ENCODE data around the gene FRK. TPM values are rescaled to one million over a fixed set of nuclear protein-coding genes. Genes with fewer than 3 reads are reported as not detected.
"Not testable (repeated sequence)": the region's sequence is repeated elsewhere in the genome, so short reads cannot be mapped to it uniquely, and the experiment has no call there.

The FRK gene
- total and polyA plus RNA-seq, 5 donors from 2014 or later = not detected

GRCh38 chr6:116057766-116058165 is 2.9 kb downstream of the FRK start:
- no peak overlapping the region for H3K4me3 ChIP-seq (ENCODE audit: low read depth, low read length)
- Mint-ChIP-seq H3K9me3 (peaks cover 0 to 2% (median 0%) of the 10 kb centered on the region in 7 donors), H3K36me3 (no peaks in the 10 kb centered on the region), H3K27me3 (peaks cover 12% of the 10 kb centered on the region), H3K4me3 (no peak overlapping the region), H3K27ac (no peak overlapping the region), H3K4me1 (no peaks in the 10 kb centered on the region)
- no peaks in the 10 kb centered on the region for H3K36me3 ChIP-seq (ENCODE audit: control insufficient read depth, insufficient read depth, low read length)
- ATAC-seq (ENCODE audit: low read depth in 2 of 2) = no peak
- H3K27ac ChIP-seq (ENCODE audit: insufficient read depth, low read length, poor library complexity, severe bottlenecking) = no peak overlapping the region
- H3K4me1 ChIP-seq (ENCODE audit: control insufficient read depth, insufficient read depth, low read length, poor library complexity, severe bottlenecking) = no peaks in the 10 kb centered on the region
- DNase-seq = no peak
- H3K9me3 ChIP-seq (ENCODE audit: control insufficient read depth in 2 of 2, low read length in 2 of 2) = no peaks in the 10 kb centered on the region
- no peaks in the 10 kb centered on the region for H3K27me3 ChIP-seq (ENCODE audit: control insufficient read depth, insufficient read depth, low read length)

GRCh38 chr6:116055513-116055912 is 5.2 kb downstream of the FRK start:
- no peak overlapping the region for H3K27ac Mint-ChIP-seq
- no peaks in the 10 kb centered on the region for H3K36me3 ChIP-seq (ENCODE audit: control insufficient read depth, insufficient read depth, low read length)
- no peak overlapping the region for H3K4me3 Mint-ChIP-seq
- no peak for DNase-seq
- peaks cover 0 to 2% (median 0%) of the 10 kb centered on the region in 7 donors for H3K9me3 Mint-ChIP-seq
- no peaks in the 10 kb centered on the region for H3K36me3 Mint-ChIP-seq
- H3K9me3 ChIP-seq (ENCODE audit: control insufficient read depth in 2 of 2, low read length in 2 of 2) = no peaks in the 10 kb centered on the region
- H3K4me3 ChIP-seq (ENCODE audit: low read depth, low read length) = no peak overlapping the region
- peaks cover 6% of the 10 kb centered on the region for H3K27me3 Mint-ChIP-seq
- no peak overlapping the region for H3K27ac ChIP-seq (ENCODE audit: insufficient read depth, low read length, poor library complexity, severe bottlenecking)
- H3K4me1 Mint-ChIP-seq = no peaks in the 10 kb centered on the region
- ATAC-seq (ENCODE audit: low read depth in 2 of 2) = no peak
- H3K27me3 ChIP-seq (ENCODE audit: control insufficient read depth, insufficient read depth, low read length) = no peaks in the 10 kb centered on the region
- no peaks in the 10 kb centered on the region for H3K4me1 ChIP-seq (ENCODE audit: control insufficient read depth, insufficient read depth, low read length, poor library complexity, severe bottlenecking)

DNA sequence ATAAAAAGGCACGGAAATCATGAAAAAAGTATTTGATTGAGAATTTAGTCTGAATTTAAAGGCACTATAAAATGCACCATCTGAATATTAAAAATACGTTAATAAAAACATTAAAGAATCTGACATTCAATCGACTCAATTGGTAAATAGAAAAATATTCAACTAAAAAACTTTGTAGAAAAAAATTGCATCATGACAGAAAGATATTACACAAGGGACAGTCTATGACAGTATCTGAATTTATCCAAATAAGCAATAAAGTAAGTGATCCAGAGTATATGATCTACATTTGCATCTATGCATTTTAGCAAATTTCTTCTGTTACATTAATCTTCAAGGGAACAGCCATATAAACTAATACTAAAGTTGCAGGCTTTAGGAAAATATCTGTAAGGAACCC is 9.4 kb downstream of the FRK start:
- Histone ChIP-seq H3K27ac (ENCODE audit: insufficient read depth, low read length, poor library complexity, severe bottlenecking) (no peak overlapping the region), H3K4me3 (ENCODE audit: low read depth, low read length) (no peak overlapping the region), H3K4me1 (ENCODE audit: control insufficient read depth, insufficient read depth, low read length, poor library complexity, severe bottlenecking) (no peaks in the 10 kb centered on the region), H3K9me3 (ENCODE audit: control insufficient read depth in 2 of 2, low read length in 2 of 2) (no peaks in the 10 kb centered on the region), H3K27me3 (ENCODE audit: control insufficient read depth, insufficient read depth, low read length) (no peaks in the 10 kb centered on the region), H3K36me3 (ENCODE audit: control insufficient read depth, insufficient read depth, low read length) (no peaks in the 10 kb centered on the region)
- Mint-ChIP-seq H3K4me1 (no peaks in the 10 kb centered on the region), H3K27me3 (peaks cover 4% of the 10 kb centered on the region), H3K9me3 (peaks cover 0 to 2% (median 0%) of the 10 kb centered on the region in 7 donors), H3K4me3 (no peak overlapping the region), H3K36me3 (no peaks in the 10 kb centered on the region), H3K27ac (no peak overlapping the region)
- no peak for ATAC-seq (ENCODE audit: low read depth in 2 of 2)
- no peak for DNase-seq

DNA sequence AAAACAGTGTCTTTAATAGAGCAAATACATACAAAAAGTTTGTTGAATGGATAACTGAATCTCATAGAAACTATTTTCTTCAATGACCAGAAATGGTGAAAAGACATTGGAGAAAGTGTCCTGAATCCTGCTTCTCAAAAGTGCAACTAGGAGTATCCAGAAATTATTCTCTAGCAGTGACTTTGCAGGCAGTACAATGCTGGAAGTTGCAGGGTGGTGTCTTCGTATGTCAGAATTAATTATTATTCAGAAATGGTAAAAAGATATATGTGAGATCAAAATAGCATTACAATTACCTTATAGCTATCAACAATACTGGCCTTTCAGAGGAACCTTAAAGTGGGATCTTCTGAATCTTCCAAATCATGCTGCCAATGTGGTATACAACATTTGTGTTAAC is 10.0 kb downstream of the FRK start:
- Histone ChIP-seq H3K4me3 (ENCODE audit: low read depth, low read length) (no peak overlapping the region), H3K27me3 (ENCODE audit: control insufficient read depth, insufficient read depth, low read length) (no peaks in the 10 kb centered on the region), H3K36me3 (ENCODE audit: control insufficient read depth, insufficient read depth, low read length) (no peaks in the 10 kb centered on the region), H3K9me3 (ENCODE audit: control insufficient read depth in 2 of 2, low read length in 2 of 2) (no peaks in the 10 kb centered on the region), H3K27ac (ENCODE audit: insufficient read depth, low read length, poor library complexity, severe bottlenecking) (no peak overlapping the region), H3K4me1 (ENCODE audit: control insufficient read depth, insufficient read depth, low read length, poor library complexity, severe bottlenecking) (no peaks in the 10 kb centered on the region)
- ATAC-seq (ENCODE audit: low read depth in 2 of 2) (no peak), DNase-seq (no peak)
- H3K4me3 Mint-ChIP-seq = no peak overlapping the region
- H3K27ac Mint-ChIP-seq = no peak overlapping the region
- no peaks in the 10 kb centered on the region for H3K4me1 Mint-ChIP-seq
- peaks cover 0 to 2% (median 0%) of the 10 kb centered on the region in 7 donors for H3K9me3 Mint-ChIP-seq
- H3K27me3 Mint-ChIP-seq = peaks cover 4% of the 10 kb centered on the region
- H3K36me3 Mint-ChIP-seq = no peaks in the 10 kb centered on the region

GRCh38 chr6:116049321-116049720 is 11.4 kb downstream of the FRK start:
- Histone ChIP-seq H3K4me3 (ENCODE audit: low read depth, low read length) (no peak overlapping the region), H3K27ac (ENCODE audit: insufficient read depth, low read length, poor library complexity, severe bottlenecking) (no peak overlapping the region), H3K9me3 (ENCODE audit: control insufficient read depth in 2 of 2, low read length in 2 of 2) (no peaks in the 10 kb centered on the region), H3K4me1 (ENCODE audit: control insufficient read depth, insufficient read depth, low read length, poor library complexity, severe bottlenecking) (no peaks in the 10 kb centered on the region), H3K27me3 (ENCODE audit: control insufficient read depth, insufficient read depth, low read length) (no peaks in the 10 kb centered on the region), H3K36me3 (ENCODE audit: control insufficient read depth, insufficient read depth, low read length) (no peaks in the 10 kb centered on the region)
- peak overlapping the region in 1 of 3 donors; percentile 53 for H3K27ac Mint-ChIP-seq
- no peak for DNase-seq
- ATAC-seq (ENCODE audit: low read depth in 2 of 2) = no peak
- peaks cover 4% of the 10 kb centered on the region for H3K27me3 Mint-ChIP-seq
- peaks cover 0 to 4% (median 1%) of the 10 kb centered on the region in 7 donors for H3K9me3 Mint-ChIP-seq
- H3K4me3 Mint-ChIP-seq = no peak overlapping the region
- H3K4me1 Mint-ChIP-seq = no peaks in the 10 kb centered on the region
- H3K36me3 Mint-ChIP-seq = no peaks in the 10 kb centered on the region

DNA sequence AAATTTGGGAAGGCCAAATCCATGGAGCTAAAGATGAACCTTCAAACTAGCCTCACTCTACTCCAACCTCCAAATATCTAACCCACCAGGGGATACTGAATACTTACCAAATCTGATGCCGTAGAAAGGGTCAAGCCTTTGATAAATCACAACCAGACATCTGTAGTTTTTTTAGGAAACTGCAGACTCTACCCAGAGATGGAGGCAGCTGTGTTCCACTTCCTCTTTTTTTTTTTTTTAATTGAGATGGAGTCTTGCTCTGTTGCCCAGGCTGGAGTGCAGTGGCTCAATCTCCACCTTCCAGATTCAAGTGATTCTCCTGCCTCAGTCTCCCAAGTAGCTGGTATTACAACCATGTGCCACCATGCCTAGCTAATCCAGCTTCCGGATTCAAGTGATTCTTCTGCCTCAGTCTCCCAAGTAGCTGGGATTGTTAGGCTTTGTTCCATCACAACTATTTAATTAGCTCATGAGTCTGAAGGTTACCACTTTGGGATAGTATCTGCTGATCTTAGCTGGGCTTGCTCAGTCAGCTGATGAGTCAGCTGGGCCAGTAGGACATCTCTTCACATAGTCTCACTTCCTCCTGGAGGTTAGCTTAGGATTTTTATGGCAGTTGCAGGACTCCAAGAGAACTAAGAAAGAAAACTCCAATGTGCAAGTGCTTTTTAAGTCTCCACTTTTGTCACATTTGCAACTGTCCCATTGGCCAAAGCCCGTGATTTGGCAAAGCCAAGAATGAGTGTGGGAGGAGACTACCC is 13.3 kb downstream of the FRK start:
- peaks cover 0 to 9% (median 4%) of the 10 kb centered on the region in 7 donors for H3K9me3 Mint-ChIP-seq
- no peak overlapping the region for H3K4me3 Mint-ChIP-seq
- no peaks in the 10 kb centered on the region for H3K36me3 Mint-ChIP-seq
- no peak for ATAC-seq (ENCODE audit: low read depth in 2 of 2)
- H3K27me3 ChIP-seq (ENCODE audit: control insufficient read depth, insufficient read depth, low read length) = no peaks in the 10 kb centered on the region
- H3K27ac Mint-ChIP-seq = no peak overlapping the region
- no peak overlapping the region for H3K4me3 ChIP-seq (ENCODE audit: low read depth, low read length)
- H3K27ac ChIP-seq (ENCODE audit: insufficient read depth, low read length, poor library complexity, severe bottlenecking) = no peak overlapping the region
- H3K4me1 ChIP-seq (ENCODE audit: control insufficient read depth, insufficient read depth, low read length, poor library complexity, severe bottlenecking) = no peaks in the 10 kb centered on the region
- no peaks in the 10 kb centered on the region for H3K36me3 ChIP-seq (ENCODE audit: control insufficient read depth, insufficient read depth, low read length)
- DNase-seq = no peak
- H3K27me3 Mint-ChIP-seq = peaks cover 11% of the 10 kb centered on the region
- no peaks in the 10 kb centered on the region for H3K4me1 Mint-ChIP-seq
- H3K9me3 ChIP-seq (ENCODE audit: control insufficient read depth in 2 of 2, low read length in 2 of 2) = no peaks in the 10 kb centered on the region

- Mint-ChIP-seq H3K4me1 (no peaks in the 10 kb centered on the region), H3K4me3 (no peak overlapping the region), H3K36me3 (no peaks in the 10 kb centered on the region), H3K27me3 (peaks cover 11% of the 10 kb centered on the region), H3K9me3 (peaks cover 0 to 9% (median 4%) of the 10 kb centered on the region in 7 donors), H3K27ac (no peak overlapping the region)
- H3K9me3 ChIP-seq (ENCODE audit: control insufficient read depth in 2 of 2, low read length in 2 of 2) = no peaks in the 10 kb centered on the region
- H3K27ac ChIP-seq (ENCODE audit: insufficient read depth, low read length, poor library complexity, severe bottlenecking) = no peak overlapping the region
- ATAC-seq (ENCODE audit: low read depth in 2 of 2) (no peak), DNase-seq (no peak)
- H3K4me3 ChIP-seq (ENCODE audit: low read depth, low read length) = no peak overlapping the region
- no peaks in the 10 kb centered on the region for H3K36me3 ChIP-seq (ENCODE audit: control insufficient read depth, insufficient read depth, low read length)
- no peaks in the 10 kb centered on the region for H3K4me1 ChIP-seq (ENCODE audit: control insufficient read depth, insufficient read depth, low read length, poor library complexity, severe bottlenecking)
- H3K27me3 ChIP-seq (ENCODE audit: control insufficient read depth, insufficient read depth, low read length) = no peaks in the 10 kb centered on the region
These were observed 14.0 kb downstream of the FRK start for GRCh38 chr6:116046737-116047136.

DNA sequence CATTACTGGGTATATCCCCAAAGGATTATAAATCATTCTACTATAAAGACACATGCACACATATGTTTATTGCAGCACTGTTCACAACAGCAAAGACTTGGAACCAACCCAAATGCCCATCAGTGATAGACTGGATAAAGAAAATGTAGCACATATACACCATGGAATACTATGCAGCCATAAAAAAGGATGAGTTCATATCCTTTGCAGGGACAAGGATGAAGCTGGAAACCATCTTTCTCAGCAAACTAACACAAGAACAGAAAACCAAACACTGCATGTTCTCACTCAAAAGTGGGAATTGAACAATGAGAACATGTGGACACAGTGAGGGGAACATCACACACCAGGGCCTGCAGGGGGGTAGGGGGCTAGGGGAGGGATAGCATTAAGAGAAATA is 14.4 kb downstream of the FRK start:
- not testable (repeated sequence) for H3K9me3 ChIP-seq (ENCODE audit: control insufficient read depth in 2 of 2, low read length in 2 of 2); H3K27ac ChIP-seq (ENCODE audit: insufficient read depth, low read length, poor library complexity, severe bottlenecking); H3K4me3 Mint-ChIP-seq; H3K27ac Mint-ChIP-seq; H3K4me3 ChIP-seq (ENCODE audit: low read depth, low read length); H3K36me3 Mint-ChIP-seq; ATAC-seq (ENCODE audit: low read depth in 2 of 2); H3K27me3 ChIP-seq (ENCODE audit: control insufficient read depth, insufficient read depth, low read length); H3K36me3 ChIP-seq (ENCODE audit: control insufficient read depth, insufficient read depth, low read length); H3K9me3 Mint-ChIP-seq; H3K4me1 Mint-ChIP-seq; DNase-seq; H3K4me1 ChIP-seq (ENCODE audit: control insufficient read depth, insufficient read depth, low read length, poor library complexity, severe bottlenecking)
- H3K27me3 Mint-ChIP-seq = peaks cover 11% of the 10 kb centered on the region

All from CD4-positive, CD25-positive, alpha-beta regulatory T cell (primary cell).